Nephron progenitor cell (in vitro differentiated cells): Measurements from ENCODE around the gene ADORA1.
A peak's percentile ranks its signal among the peaks of the same experiment; 100 is the strongest.

Experiments
- DNase-seq: peaks from one replicate; pipeline ENCODE4 v3.0.0; 2021
- H3K27ac Mint-ChIP-seq: 2 replicates; pipeline ENCODE4 v1.8.0; 2021; ENCODE audit warnings: mild to moderate bottlenecking, moderate library complexity, mixed read lengths
- H3K27me3 Mint-ChIP-seq: 2 replicates; pipeline ENCODE4 v1.8.0; 2021; ENCODE audit warnings: mild to moderate bottlenecking, low read depth, mixed read lengths; ENCODE audit not compliant: poor library complexity
- H3K36me3 Mint-ChIP-seq: 2 replicates; pipeline ENCODE4 v1.8.0; 2021; ENCODE audit warnings: low read depth, mixed read lengths
- H3K4me1 Mint-ChIP-seq: 2 replicates; pipeline ENCODE4 v1.8.0; 2021; ENCODE audit warnings: mixed read lengths
- H3K4me3 Mint-ChIP-seq: 2 replicates; pipeline ENCODE4 v1.8.0; 2021; ENCODE audit warnings: mild to moderate bottlenecking, moderate library complexity, mixed read lengths
- H3K9me3 Mint-ChIP-seq: 2 replicates; pipeline ENCODE4 v1.8.0; 2021; ENCODE audit warnings: mild to moderate bottlenecking, moderate library complexity, mixed read lengths
- CTCF ChIP-seq: fragments of 200-600 bp; sonication (generic); IDR thresholded peaks from 2 replicates; pipeline ENCODE4 v1.5.0; 2021; ENCODE audit warnings: antibody characterized with exemption

Gene ADORA1

GRCh38 chr1:203143641-203144040, 16.1 kb downstream of the ADORA1 start:
- no peak for TF ChIP-seq CTCF
- H3K4me3 Mint-ChIP-seq, result no peak overlapping the region
- H3K27me3 Mint-ChIP-seq, result peaks cover 4% of the 10 kb centered on the region
- peaks cover 4% of the 10 kb centered on the region for H3K36me3 Mint-ChIP-seq
- H3K9me3 Mint-ChIP-seq, result peaks cover 5% of the 10 kb centered on the region
- peak overlapping the region; percentile 50 for H3K27ac Mint-ChIP-seq
- no peak for DNase-seq
- peaks cover 25% of the 10 kb centered on the region for H3K4me1 Mint-ChIP-seq

- Mint-ChIP-seq H3K36me3 (peaks cover 4% of the 10 kb centered on the region), H3K4me1 (peaks cover 35% of the 10 kb centered on the region), H3K27ac (no peak overlapping the region), H3K27me3 (peaks cover 4% of the 10 kb centered on the region), H3K9me3 (peaks cover 5% of the 10 kb centered on the region), H3K4me3 (no peak overlapping the region)
- no peak for DNase-seq
- TF ChIP-seq CTCF, result no peak
Observed at GRCh38 chr1:203144661-203145060, 17.1 kb downstream of the ADORA1 start.

GRCh38 chr1:203145321-203146041, 18.0 kb downstream of the ADORA1 start:
- H3K36me3 Mint-ChIP-seq, result peaks cover 4% of the 10 kb centered on the region
- H3K4me3 Mint-ChIP-seq, result no peak overlapping the region
- peaks cover 43% of the 10 kb centered on the region for H3K4me1 Mint-ChIP-seq

GRCh38 chr1:203146042-203146369, 18.5 kb downstream of the ADORA1 start:
- DNase-seq, result no peak
- H3K27me3 Mint-ChIP-seq, result peaks cover 4% of the 10 kb centered on the region
- H3K36me3 Mint-ChIP-seq, result peaks cover 4% of the 10 kb centered on the region
- H3K4me1 Mint-ChIP-seq, result peaks cover 49% of the 10 kb centered on the region
- TF ChIP-seq CTCF, result no peak
- peaks cover 5% of the 10 kb centered on the region for H3K9me3 Mint-ChIP-seq
- H3K27ac Mint-ChIP-seq, result no peak overlapping the region
- no peak overlapping the region for H3K4me3 Mint-ChIP-seq

More at GRCh38 chr1:203145321-203146041, 18.0 kb downstream of the ADORA1 start:
- peaks cover 5% of the 10 kb centered on the region for H3K9me3 Mint-ChIP-seq
- DNase-seq, result no peak
- TF ChIP-seq CTCF, result no peak
- H3K27me3 Mint-ChIP-seq, result peaks cover 4% of the 10 kb centered on the region
- no peak overlapping the region for H3K27ac Mint-ChIP-seq

- Mint-ChIP-seq H3K4me1 (peaks cover 54% of the 10 kb centered on the region), H3K9me3 (peaks cover 5% of the 10 kb centered on the region), H3K4me3 (no peak overlapping the region), H3K27ac (no peak overlapping the region), H3K27me3 (peaks cover 4% of the 10 kb centered on the region), H3K36me3 (peaks cover 4% of the 10 kb centered on the region)
- TF ChIP-seq CTCF, result no peak
- DNase-seq, result no peak
Observed at GRCh38 chr1:203146537-203146936, 19.0 kb downstream of the ADORA1 start.

- peaks cover 5% of the 10 kb centered on the region for H3K9me3 Mint-ChIP-seq
- peaks cover 4% of the 10 kb centered on the region for H3K36me3 Mint-ChIP-seq
- TF ChIP-seq CTCF, result no peak
- no peak overlapping the region for H3K27ac Mint-ChIP-seq
- H3K4me3 Mint-ChIP-seq, result no peak overlapping the region
- no peak for DNase-seq
- peaks cover 4% of the 10 kb centered on the region for H3K27me3 Mint-ChIP-seq
- peaks cover 62% of the 10 kb centered on the region for H3K4me1 Mint-ChIP-seq
Observed at GRCh38 chr1:203147376-203147775, 19.9 kb downstream of the ADORA1 start.
